ENCODE measurements around the gene SMTNL1.

The SMTNL1 gene

GRCh38 chr11:57596266-57596885, 59.0 kb downstream of the SMTNL1 start:
- no peak for DNase-seq

DNA sequence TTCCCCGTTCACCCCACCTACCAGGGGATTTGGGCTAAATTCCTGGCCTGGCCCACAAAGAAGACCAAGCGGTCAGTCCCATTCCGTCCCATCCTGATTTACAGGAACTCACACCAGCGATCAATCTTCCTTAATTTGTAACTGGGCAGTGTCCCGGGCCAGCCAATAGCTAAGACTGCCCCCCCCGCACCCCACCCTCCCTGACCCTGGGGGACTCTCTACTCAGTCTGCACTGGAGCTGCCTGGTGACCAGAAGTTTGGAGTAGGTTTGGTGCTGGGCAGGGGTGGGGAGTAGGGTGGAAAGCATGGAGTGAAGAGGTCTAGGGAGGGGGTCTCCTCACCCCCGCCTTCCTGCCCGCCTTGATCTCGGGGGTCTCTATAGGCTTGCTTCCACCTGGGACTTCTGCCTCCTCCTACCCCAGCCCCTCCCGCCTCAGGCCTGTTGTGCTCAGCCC, 60.1 kb downstream of the SMTNL1 start, which contains the start of gene SERPING1:
TSS of gene SERPING1 (plus strand) at position 225 of the 455 bp plus-strand sequence. CDS start 586 bp downstream, outside the sequence.
- no peak for DNase-seq

DNA sequence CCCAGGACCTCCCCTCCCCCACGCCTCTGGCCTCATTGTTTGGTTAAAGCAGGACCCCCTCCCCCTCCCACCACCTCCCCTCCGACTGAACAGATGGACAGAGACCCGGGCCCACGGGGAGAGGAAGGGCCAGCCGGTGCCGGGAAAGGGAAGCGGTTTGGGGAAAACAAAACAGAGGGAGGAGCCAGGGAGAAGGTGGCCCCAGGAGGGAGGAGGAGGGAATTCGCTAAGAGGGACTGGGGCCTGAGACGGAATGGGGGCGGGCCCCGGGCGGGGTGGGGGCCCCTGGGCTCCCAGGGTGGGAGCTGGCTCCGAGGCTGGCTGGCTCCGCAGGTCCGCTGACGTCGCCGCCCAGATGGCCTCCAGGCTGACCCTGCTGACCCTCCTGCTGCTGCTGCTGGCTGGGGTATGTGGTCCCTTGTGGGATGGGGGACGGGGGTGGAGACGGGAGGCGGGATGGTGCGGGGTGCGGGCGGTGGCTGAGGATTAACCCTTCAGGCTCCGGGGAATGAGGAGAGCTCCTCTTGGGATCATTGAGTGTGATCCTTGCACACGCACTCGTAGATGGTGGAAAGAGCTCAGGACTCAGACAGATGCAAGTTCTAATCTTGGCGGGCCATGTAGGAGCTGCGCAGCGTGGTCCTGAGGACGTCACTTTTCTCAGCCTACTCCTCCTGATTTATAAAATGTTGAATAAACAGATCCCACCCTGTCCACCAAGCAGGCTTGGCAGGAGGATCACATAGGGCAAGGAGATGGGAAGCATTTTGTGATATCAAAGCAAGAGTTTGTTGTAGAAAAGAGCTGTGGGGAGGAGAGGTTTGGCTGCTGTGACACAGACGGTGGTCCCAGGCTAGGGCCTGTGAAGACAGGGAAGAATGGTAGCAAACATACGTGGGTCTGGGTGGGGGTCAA, 60.8 kb downstream of the SMTNL1 start:
- peak; percentile 79 for DNase-seq

DNA sequence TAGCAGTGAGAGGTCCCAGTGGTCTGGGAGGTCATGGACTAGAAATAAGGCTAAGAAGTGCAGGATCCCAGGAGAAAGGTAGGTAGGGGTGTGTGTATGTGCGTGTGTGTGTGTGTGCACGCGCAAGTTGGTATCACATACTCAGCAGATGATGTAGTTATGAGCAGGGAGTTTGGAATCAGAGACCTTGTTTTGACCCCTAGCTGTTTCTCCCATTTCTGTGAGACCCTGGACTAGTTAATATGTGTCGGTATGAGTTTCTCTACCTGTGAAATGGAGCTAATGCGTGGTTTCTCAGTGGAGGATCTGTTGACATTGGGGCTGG, 61.4 kb downstream of the SMTNL1 start:
- DNase-seq: peak; percentile 71

DNA sequence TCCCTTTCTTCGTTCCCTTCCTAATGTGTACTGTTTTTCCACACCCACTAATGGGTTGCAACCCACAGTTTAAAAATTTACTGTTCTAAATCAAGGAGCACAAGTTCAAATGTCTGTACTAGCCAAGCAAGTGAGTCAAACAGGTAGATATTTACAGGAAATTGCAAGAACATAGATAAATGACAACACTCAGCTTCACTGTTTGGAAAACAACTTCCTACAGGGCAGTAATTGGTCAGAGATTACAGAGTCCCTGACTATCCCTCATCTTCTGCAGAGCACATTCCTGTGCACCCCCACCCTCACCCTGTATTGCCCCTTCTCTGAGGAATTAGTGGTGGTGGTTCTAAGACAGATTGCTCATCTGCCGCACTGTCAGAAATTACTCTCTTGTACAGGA, 62.0 kb downstream of the SMTNL1 start:
- peak; percentile 70 for DNase-seq
